ENCODE results near the gene KRT2. TPM values are rescaled to one million over a fixed set of nuclear protein-coding genes. Genes with fewer than 3 reads are reported as not detected.

KRT2 gene
- total and polyA plus RNA-seq, 2 of the 8 experiments (the other 6 are each of a cell fraction or from before 2014, with no cell fraction given) = not detected

GRCh38 chr12:52661668-52662067 lies 9.7 kb upstream of the KRT2 start:
- H2AK5ac ChIP-seq (ENCODE audit: low read depth, low read length) = no peak overlapping the region
- no peak overlapping the region for H2BK15ac ChIP-seq (ENCODE audit: low read length)
- H4K91ac ChIP-seq (replicated peaks; ENCODE audit: insufficient read length, low read length) = no peak overlapping the region
- no peak overlapping the region for H3K4ac ChIP-seq (replicated peaks; ENCODE audit: insufficient read length, low read depth, low read length)
- H3K23ac ChIP-seq (ENCODE audit: insufficient read length) = no peak overlapping the region
- no peaks in the 10 kb centered on the region for H3K36me3 ChIP-seq (ENCODE audit: control insufficient read depth in 2 of 4, insufficient read depth in 4 of 4, low read length in 3 of 4)
- H3K56ac ChIP-seq (replicated peaks; ENCODE audit: insufficient read length, low read depth, low read length) = no peak overlapping the region
- H3K27me3 ChIP-seq (replicated peaks in 1 of 4; ENCODE audit: control insufficient read depth in 3 of 4, extremely low read depth in 1 of 4, insufficient read depth in 3 of 4, low read length in 3 of 4) = no peaks in the 10 kb centered on the region
- no peaks in the 10 kb centered on the region for H3K4me1 ChIP-seq (replicated peaks in 1 of 4; ENCODE audit: control insufficient read depth in 3 of 4, insufficient read depth in 4 of 4, low read length in 3 of 4)
- H3K4me3 ChIP-seq (ENCODE audit: extremely low read depth in 1 of 4, insufficient read depth in 2 of 4, low read depth in 3 of 4, low read length in 4 of 4) = no peak overlapping the region
- H3K23me2 ChIP-seq (ENCODE audit: low read depth, low read length) = no peaks in the 10 kb centered on the region
- H2BK5ac ChIP-seq (ENCODE audit: low read depth, low read length) = no peak overlapping the region
- H4K8ac ChIP-seq (ENCODE audit: extremely low read depth, insufficient read depth, low read length) = no peak overlapping the region
- no peak overlapping the region for H2BK20ac ChIP-seq (ENCODE audit: low read length)
- no peak overlapping the region for H3K14ac ChIP-seq (ENCODE audit: insufficient read length)
- no peak for DNase-seq (ENCODE audit: low read depth in 1 of 2, low spot score in 2 of 2)
- no peaks in the 10 kb centered on the region for H3K79me2 ChIP-seq (ENCODE audit: control insufficient read depth in 1 of 2, insufficient read depth in 2 of 2, low read length in 2 of 2)
- no peaks in the 10 kb centered on the region for H3K9me3 ChIP-seq (ENCODE audit: insufficient read depth in 2 of 2, low read depth in 1 of 2, low read length in 1 of 2)
- H2AFZ ChIP-seq (ENCODE audit: low read length) = no peak overlapping the region
- no peak overlapping the region for H3K18ac ChIP-seq (ENCODE audit: extremely low read depth, low read length)
- FAIRE-seq = no peak
- CTCF ChIA-PET (ENCODE audit: partially characterized antibody) = interaction anchor here (0.6 to 3.2 kb wide), 6 partner anchors 11 to 291 kb away, joined by 3 to 12 read pairs (median 5); no protein-coding TSS in a partner anchor
- no peak overlapping the region for H3K9ac ChIP-seq (replicated peaks in 1 of 4; ENCODE audit: extremely low read depth in 1 of 4, low read depth in 3 of 4, low read length in 3 of 4)
- no peak overlapping the region for H4K5ac ChIP-seq (ENCODE audit: insufficient read length, low read depth, low read length)
- no peaks in the 10 kb centered on the region for H3K79me1 ChIP-seq (ENCODE audit: low read depth, low read length)
- POLR2A ChIA-PET (ENCODE audit: partially characterized antibody) = no interaction called here
- 79% methylated on average over 3 of the region's 3 CpGs; no CpG with 5 or more reads in 1 of the 2 experiments for WGBS, 2 experiments (ENCODE audit: extremely low coverage in 1 of 2, insufficient coverage in 1 of 2, insufficient read length in 1 of 2, insufficient replicate concordance in 2 of 2, low coverage in 1 of 2, low lambda C conversion rate in 2 of 2, missing lambda C conversion rate in 1 of 2)
- H3K4me2 ChIP-seq (ENCODE audit: insufficient read depth in 1 of 2, low read depth in 2 of 2, low read length in 2 of 2) = no peak overlapping the region
- H4K20me1 ChIP-seq (replicated peaks in 1 of 2; ENCODE audit: control insufficient read depth in 1 of 2, insufficient read depth in 2 of 2, low read length in 2 of 2) = no peaks in the 10 kb centered on the region
- no peak overlapping the region for H2BK12ac ChIP-seq (ENCODE audit: low read depth, low read length)
- no peak overlapping the region for H2BK120ac ChIP-seq (replicated peaks; ENCODE audit: low read depth, low read length)
- H3K27ac ChIP-seq (ENCODE audit: low read depth, low read length) = no peak overlapping the region
- TF ChIP-seq JUND (IDR thresholded peaks at IDR 0.05; ENCODE audit: low read length) (no peak), SP4 (IDR thresholded peaks at IDR 0.05; ENCODE audit: low read length) (no peak)
